GM19351 (cell line): Measurements from ENCODE around the gene CHCHD10.

Source experiments
- ATAC-seq: cut with Tn5 transposase; IDR thresholded peaks from one replicate; pipeline ENCODE4 v1.9.1; 2021; ENCODE audit warnings: mild to moderate bottlenecking, moderate library complexity; ENCODE audit not compliant: unreplicated experiment

Gene CHCHD10

DNA sequence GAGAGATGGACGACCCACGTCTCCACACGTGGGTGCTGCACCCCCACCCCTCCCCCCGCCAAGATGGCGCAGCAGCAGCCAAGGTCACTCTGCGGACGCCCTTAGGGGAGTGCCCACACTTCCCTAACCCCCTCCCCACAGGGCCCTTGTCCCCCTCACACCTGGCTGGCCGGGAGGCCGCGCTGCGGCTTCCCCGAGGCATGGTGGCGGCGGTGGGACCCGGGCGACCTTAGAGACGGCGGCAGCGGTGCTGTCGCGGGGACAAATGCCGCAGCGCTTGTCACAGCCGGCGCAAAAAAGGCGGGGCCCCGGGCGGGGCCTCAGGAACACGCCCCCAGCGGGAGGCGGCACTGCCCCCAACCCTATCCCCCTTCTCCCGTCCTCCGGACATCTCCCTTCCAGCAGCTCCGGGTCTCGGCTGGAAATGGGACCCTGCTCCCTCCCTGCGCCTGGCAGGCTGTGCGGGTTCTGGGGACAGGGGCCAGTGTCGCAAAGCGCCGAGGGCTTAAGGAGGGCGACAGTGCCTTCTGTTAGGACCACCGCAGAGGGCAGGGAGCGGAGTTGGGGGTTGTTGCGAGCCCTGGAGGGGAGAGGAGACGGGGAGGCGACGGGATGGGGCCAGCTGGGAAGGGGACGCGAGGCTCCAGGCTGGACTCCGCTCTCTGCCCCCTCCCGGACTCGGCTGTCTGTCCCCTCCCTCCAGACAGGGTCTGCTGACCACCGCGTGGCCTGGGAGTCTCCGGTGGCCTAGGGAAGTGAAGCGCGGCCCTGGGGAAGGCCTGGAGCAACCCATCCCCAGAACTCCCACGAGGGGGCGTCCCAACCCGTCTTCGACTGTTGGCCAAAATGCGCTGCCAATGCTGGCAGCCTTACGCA, at the start of gene CHCHD10:
Gene CHCHD10 (minus strand): TSS at position 300 of the 876 bp plus-strand sequence. CDS start 98 bp downstream, at position 202.
- ATAC-seq = peak; percentile 60

DNA sequence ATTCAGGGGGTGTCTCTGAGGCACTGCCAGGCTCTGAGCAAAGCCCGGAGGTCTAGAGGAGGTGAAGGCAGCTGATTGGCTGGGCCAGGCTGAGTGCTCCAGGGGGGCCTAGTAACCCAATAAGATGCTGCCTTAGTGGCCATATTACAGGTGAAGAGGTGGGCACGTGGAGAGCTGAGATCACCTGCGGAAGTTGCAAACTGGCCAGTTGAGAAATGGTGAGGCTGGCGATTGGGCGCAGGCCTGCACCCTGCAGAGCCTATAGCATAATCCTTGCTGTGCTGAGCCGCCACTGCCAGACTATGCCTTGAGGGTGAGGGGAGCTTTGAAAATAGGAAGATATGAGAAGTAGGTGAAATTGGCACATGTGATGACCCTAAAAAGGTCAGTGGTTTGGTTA, 49.4 kb upstream of the CHCHD10 start:
- no peak for ATAC-seq

DNA sequence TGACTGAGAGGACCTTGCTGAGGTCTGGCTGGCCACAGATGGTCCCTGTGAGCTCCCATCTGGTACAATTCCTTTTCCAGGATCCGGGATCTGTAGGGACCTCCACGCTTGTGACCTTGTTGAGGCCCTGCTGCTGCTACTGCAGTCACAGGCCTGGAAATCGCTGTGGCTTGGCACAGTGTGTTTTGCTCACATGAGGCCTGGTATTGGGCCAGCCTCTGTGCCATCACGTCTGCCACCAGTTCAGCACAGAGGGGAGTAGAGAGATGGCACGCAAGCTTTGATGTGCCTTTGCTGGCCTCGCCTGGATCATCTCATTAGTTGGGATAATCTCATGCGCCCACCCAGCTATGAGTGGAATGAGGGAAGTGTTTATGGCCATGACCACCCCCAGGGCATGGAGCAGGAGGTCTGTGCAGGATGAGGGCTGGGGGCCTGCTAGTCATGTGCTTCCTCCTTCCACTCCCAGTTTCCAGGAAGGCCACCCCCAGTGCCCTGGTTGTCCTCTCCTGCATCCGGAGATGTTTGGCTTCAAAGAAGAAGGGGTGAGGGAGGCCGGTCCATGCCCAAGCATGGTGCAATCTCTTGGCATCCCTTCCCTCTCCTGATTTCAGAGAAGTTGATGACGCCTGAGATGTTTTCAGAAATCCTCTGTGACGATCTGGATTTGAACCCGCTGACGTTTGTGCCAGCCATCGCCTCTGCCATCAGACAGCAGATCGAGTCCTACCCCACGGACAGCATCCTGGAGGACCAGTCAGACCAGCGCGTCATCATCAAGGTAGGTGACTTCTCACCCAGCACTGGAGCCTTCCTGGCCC, 48.6 kb upstream of the CHCHD10 start:
- no peak for ATAC-seq

DNA sequence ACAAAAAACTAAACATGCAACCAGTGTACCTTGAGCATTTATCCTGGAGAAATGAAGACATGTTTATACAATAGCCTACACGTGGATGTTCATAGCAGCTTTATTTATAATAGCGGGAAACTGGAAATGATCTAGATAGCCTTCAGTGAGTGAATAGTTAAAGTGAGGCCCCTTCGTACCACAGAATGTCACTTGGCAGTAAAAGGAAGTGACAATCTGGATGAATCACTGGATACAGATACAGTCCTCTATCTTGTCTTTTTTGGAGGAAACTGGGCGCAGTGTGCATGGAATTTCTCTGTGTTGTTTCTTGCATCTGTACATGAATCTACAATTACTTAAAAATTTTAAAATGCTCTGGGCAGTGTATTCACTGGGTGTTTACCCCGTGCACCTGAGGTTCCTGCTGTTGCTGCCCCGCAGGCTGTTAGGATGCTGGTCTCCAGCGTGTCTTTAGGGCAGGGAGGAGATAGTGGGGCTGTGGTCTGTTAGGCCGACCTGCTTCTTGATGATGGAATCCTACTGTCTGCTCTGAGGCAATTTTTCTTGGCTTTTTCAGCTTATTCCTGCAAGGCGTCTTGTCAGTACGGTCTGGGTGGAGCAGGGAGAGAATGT, 47.9 kb upstream of the CHCHD10 start:
- ATAC-seq = no peak

DNA sequence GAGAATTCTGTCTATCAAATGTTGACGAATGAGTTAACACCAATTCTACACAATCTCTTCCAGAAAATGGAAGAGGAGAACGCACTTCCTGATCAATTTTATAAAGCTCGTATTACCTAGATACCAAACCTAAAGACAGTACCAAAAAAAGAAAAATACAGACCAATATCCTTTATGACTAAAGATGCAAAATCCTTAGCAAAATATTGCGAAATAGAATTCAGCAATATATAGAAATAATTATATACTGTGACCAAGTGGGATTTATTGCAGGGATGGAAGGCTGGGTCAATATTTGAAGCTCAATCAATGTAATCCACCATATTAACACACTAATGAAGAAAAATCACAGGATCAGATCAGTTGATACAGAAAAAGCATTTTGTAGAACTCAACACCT, 44.6 kb upstream of the CHCHD10 start:
- no peak for ATAC-seq

DNA sequence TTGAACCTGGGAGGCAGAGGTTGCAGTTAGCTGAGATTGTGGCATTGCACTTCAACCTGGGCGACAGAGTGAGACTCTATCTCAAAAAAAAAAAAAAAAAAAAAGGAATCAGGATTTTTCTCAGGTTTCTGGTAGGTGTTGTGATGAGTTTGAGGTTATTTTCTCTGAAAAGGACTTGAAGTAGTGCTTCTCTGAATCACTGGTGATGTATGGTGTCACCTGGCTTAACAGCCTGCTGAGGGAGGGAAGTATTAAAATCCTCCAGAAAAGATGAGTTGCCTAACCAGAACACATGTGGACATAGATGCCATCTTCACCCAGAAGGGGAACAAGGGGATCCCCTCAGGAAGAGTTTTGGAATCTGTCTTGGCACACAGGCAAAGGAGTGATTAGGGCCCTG, 39.1 kb upstream of the CHCHD10 start:
- ATAC-seq = no peak

DNA sequence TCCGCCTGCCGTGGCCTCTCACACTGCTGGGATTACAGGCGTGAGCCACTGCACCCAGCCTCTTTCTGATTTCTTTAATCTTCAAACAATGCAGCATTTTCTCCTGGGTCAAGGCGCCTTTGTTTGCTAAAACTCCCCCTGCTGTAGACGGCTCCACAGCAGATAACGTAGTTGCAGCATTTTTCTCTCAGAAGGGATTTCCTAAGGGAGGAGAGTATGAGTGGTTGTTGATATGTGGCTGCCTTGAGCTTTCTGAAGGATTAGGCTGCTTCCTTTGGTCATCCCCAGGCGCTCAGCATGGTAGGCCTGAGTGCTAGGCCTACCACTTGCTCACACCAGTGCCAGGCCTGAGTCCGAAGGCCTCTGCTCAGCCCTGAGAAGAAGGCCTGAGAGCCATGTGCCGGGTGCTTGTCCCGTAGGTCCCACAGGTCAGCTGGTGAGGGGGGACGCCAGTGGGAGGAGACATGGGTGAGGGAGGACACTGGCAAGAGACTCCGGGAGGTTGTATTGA, 37.1 kb upstream of the CHCHD10 start:
- ATAC-seq = no peak

DNA sequence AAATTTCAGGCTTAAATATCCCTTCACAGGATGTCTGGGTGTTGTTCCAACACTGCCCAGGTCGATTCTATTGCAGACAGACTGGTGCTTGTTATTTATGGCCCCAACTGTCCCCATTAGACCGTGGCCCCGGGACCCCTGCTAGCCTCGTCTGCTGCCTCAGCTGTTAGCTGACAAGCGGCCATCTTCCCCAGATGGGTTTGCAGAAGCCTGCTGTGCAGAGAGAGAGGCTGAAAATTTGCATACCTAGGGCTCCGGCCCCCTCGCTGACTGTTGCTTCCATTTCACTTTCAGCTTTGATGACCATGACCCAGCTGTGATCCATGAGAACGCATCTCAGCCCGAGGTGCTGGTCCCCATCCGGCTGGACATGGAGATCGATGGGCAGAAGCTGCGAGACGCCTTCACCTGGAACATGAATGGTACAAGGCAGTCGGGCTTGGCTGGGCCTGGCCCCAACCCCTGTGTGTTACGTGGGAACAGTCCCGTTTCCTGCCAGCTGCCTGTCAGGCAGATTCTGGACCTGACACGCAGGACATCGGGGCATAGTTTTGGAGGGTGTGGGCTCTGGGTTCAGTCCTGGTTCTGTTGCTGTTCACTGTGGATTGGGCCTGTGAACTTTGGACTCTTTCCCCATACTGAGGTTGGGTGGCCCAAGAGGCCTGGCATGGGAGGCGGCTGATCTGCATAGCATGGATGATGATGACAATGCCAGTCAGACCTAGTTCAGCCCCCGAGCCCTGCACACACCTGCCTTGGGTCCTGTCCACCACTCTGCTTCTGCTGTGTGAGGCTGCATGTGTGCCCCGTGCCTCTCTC, 35.4 kb upstream of the CHCHD10 start:
- no peak for ATAC-seq

DNA sequence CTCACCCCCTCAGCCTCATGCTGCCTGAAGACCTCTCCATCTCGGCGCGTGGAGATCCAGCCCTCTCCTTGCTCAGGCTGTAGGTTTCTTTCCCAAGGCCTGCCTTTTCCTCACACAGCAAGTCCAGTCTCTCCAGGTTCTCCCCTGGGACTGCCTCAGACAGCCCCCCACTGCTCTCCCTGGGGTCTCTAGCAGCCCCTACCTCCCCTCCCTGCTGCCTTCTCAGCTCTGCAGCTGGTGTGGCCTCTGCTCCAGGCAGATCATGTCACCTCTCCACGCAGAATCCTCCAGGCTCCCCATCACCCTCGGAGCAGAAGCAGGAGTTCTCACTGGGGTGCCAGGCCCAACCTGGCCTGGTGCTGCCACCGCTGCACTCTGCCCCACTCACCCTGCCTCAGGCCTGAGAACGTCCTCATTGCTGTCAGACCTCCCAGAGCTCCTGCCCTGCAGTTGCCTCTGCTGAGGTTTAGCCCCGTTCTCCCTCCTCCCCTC, 34.2 kb upstream of the CHCHD10 start:
- no peak for ATAC-seq

DNA sequence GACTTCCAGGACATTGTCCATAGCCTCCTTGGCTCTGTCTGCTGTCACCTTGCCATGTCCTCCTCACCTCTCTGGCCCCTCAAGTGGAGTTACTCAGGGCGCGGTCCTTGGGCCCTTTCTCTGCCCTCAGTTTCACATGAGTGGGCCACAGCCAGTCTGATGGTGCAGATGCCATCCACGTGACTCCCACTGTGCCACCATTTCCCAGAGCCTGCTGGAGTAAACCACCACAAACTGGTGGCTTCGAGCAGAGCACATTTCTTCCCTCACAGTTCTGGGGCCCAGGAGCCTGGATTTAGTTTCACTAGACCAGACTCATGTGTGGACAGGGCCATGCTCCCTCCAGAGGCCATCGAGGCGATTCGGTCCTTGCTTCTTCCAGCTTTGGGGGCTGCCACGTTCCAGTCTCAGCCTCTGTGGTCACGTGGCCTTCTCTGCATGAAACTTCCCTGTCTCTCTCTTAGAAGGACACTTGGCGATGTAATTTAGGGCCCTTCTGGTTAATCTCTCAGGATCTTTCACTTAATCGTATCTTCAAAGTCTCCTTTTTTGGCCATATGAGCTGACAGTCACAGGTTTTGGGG, 33.6 kb upstream of the CHCHD10 start:
- ATAC-seq = no peak

DNA sequence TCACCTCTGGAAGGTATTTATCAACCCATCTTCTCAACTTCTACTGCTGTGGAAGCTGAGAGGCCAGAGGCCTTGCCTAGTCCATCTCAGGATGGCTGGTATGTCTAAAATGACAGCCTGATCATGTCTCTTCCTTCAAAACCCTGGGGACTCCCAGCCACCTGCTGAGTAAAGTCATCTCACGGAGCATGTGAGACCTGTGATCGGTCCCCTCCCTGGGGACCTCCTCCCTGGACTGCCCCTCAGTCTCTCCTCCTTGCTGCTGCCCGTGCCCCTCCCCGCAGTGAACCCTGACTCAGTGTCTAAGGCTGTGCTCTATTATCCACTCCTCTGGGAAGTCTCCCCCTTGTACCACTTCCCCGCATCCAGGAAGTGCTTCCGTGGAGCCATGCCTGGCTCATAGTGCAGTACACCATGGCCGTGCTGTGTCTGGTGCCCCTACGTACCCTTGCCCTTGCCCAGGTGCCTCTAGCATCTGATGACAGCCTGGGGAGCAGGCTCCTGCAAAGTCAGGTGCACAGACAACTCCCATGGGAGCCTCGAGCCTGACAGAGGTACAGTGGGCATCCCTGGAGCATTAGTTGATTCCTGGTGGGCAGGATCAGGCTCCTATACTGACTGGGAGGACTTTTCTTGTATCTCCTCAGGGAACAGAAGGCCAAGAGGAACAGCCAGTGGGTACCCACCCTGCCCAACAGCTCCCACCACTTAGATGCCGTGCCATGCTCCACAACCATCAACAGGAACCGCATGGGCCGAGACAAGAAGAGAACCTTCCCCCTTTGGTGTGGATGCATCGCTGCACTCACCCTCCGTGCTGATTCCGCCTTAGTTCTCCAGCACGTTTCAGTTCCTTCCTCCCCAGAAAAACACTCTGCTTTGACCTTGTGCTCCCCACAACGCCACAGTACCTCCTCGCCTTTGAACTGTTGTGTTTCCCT, 32.8 kb upstream of the CHCHD10 start:
- no peak for ATAC-seq

DNA sequence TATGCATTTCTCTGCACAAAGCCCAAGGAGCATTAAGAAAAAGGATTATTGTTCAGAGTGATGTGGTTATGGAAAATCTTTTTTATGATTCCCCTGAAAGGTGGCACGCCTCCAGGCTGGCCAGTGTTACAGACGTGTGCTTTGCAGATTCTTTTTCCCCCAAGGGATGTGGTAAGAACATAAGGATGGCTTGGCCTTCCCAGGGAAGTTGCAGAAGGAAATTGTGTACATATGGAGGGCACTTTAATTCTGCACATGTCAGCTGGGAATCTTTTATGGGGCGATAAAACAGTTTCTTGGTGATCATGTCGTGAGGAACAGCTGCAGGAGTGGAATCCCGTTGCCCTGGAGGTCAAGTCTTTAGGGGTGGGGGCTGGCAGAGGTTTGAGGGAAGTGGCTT, 28.7 kb upstream of the CHCHD10 start:
- ATAC-seq = no peak

DNA sequence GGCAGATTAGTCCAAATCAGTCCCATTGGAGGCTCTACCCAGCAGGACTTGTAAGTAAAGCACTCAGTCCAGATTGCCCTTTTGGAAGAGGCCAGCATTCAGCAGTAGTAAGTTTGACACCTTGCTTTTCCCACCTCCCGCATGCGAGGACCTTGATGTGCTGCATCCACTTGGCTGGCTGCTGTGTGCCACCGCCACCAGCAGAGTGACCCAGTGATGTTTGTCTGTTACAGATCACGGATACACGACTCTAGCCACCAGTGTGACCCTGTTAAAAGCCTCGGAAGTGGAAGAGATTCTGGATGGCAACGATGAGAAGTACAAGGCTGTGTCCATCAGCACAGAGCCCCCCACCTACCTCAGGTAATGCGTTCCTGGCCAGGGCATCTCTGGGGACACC, 25.6 kb upstream of the CHCHD10 start:
- no peak for ATAC-seq

DNA sequence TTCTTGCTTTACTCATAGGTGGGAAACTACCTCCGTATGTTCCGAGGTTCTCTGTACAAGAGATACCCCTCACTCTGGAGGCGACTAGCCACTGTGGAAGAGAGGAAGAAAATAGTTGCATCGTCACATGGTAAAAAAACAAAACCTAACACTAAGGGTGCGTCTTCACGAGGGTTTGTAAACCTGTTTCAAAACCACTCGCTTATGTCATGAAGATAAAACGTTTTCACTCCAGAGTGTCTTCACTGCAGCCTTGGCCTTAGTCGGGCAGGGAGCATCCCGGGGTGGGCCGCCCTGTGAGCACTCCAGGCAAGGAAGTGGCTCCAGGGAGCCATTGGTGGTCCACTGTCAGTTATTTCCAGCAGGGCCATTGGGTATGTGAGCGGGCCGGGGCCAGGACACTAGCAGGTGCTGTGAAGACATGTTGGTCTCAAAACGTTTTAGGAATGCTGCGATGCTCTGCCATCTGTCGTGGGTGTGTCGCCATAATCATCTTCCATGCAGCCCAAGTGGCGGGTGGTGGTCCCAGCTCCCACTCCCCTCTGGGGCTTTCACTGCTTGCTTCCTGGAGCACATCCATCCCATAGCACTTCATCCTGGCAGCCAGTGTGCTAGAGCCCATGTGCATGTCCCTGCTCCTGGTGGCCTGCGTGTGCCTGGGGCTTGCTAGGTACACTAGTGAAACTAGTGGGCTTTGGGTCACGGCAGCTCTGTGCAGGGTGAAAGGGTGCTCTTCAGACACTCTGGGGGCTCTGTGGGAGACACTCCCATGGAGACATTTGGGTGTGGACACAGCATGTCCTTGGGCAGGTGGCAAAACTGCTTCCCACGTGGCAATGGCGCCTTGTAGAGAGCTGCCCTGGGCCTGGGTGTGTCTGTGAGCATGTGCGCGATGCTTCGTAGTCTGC, 24.2 kb upstream of the CHCHD10 start:
- no peak for ATAC-seq

DNA sequence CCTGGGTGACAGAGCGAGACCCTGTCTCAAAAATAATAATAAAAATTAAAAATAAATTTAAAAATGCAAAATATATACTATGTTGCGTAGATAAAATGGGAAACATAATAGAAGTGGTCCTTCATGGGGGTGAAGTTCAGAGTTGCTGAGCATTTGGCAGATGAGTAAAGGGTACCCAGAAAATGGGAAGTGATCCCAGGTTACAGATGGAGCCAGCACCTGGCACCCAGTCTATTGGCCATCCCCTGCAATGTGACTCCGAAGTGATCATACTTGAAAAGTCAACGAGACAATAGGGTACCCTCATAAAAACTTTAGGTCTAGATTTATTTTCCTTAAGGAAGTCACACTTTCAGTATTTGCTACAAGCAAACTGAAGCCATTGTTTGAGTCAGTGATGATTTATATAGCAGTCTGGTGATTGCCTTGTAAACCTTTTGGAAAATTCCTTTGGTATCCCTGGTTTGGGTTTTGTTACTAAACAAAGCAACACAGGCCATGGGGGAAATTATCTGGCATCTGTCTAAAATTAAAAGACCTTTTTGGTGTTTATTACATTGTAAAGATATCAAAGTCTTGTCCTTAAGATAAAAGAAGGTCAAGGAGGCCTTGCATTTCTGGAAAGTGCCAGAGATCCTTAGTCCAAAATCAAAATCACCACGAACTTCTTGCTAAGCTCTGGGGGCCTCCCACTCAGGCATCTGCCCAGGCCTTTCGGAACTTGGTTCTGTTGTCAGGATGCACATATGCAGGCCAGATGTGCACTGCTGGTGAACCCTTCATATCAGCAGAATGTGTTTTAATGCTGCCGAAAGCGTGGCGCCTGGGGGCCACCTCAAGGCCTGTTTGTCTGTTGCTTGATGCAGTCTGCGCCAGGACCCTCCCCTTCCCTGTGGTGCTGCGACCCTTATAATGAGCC, 23.3 kb upstream of the CHCHD10 start:
- ATAC-seq = no peak

DNA sequence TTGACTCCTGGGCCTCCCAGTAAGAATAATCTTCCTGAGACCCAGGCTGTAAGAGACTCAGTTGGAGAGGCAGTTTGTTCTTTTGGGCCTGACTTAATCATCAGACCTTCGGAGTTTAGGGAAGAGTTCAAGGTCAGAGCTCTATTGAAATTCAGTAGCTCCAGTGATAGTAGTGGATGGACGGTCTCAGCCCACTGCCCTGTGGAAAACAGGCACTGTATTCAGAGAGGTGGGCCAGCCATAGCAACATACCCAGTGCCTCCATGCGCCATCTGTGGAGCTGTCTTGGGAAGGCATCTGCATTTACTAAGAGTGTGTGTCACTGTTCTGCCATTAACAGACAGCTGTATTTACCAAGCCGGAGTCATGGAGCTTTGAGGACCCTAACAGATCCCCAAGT, 21.9 kb upstream of the CHCHD10 start:
- ATAC-seq = no peak

DNA sequence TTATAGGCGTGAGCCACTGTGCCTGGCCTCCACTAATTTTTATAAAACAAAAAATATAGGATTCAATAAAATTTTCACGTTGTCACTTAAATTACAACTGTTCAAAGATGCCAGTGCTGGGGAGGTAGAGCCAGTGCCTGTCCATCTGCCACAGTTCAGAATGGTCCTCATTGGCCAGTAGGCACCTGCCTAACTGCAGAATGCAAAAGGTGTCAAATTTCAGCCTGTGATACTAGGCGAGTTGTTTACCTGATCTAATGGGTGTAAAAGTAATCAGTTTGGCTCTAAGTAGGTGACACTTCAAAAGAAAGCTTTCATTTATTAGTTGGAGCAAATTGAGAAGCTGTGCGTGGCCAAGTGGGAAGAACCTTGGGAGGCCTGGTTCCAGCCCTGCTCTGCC, 21.3 kb upstream of the CHCHD10 start:
- ATAC-seq = no peak
